Activated CD8-positive, alpha-beta memory T cell treated with anti-CD3 and anti-CD28 coated beads for 1 hour (primary cell): ENCODE measurements around the gene KMO.
A peak's percentile ranks its signal among the peaks of the same experiment; 100 is the strongest.

ENCODE experiments used
- DNase-seq, 2 donors: peaks; one replicate each; pipeline ENCODE4 v3.0.0-alpha.2; 2020; ENCODE audit warnings: low read depth in 1 of 2; ENCODE audit errors: extremely low read depth in 1 of 2

KMO gene

GRCh38 chr1:241622669-241623068, 90.5 kb downstream of the KMO start:
- no peak for DNase-seq

- no peak for DNase-seq
These were observed 92.8 kb downstream of the KMO start for GRCh38 chr1:241624935-241625334.

- no peak for DNase-seq
These were observed 95.5 kb downstream of the KMO start for GRCh38 chr1:241627453-241628259.

- no peak for DNase-seq
These were observed 97.8 kb downstream of the KMO start for GRCh38 chr1:241630005-241630404.

GRCh38 chr1:241630476-241630875, 98.3 kb downstream of the KMO start:
- DNase-seq, result no peak

GRCh38 chr1:241630899-241631298, 98.7 kb downstream of the KMO start:
- DNase-seq, result no peak

GRCh38 chr1:241631674-241632073, 99.5 kb downstream of the KMO start:
- no peak for DNase-seq

- DNase-seq, result no peak
These were observed 100.8 kb downstream of the KMO start for GRCh38 chr1:241632987-241633386.

GRCh38 chr1:241635556-241636152, 103.5 kb downstream of the KMO start:
- no peak for DNase-seq

GRCh38 chr1:241636291-241636690, 104.1 kb downstream of the KMO start:
- DNase-seq, result no peak

- DNase-seq, result no peak
These were observed 104.9 kb downstream of the KMO start for GRCh38 chr1:241637046-241637590.

GRCh38 chr1:241637604-241638003, 105.4 kb downstream of the KMO start:
- DNase-seq, result no peak

- no peak for DNase-seq
These were observed 106.0 kb downstream of the KMO start for GRCh38 chr1:241638099-241638682.

GRCh38 chr1:241638909-241639622, 106.9 kb downstream of the KMO start:
- DNase-seq, result no peak

- peak in 1 of 2 donors; percentile 22 for DNase-seq
These were observed 107.5 kb downstream of the KMO start for GRCh38 chr1:241639623-241640148.

GRCh38 chr1:241640149-241640866, 108.1 kb downstream of the KMO start, which contains the start of the genes CHML and OPN3:
Gene CHML, minus strand, starts transcription at chr1:241640369. Its CDS starts 4,603 bp downstream, at chr1:241635766.
Gene OPN3, minus strand, starts transcription at chr1:241640369. Its CDS starts 115 bp downstream, at chr1:241640254.
- DNase-seq, result peak; percentile 53 to 89

- no peak for DNase-seq
These were observed 108.9 kb downstream of the KMO start for GRCh38 chr1:241640867-241641622.

- no peak for DNase-seq
These were observed 109.8 kb downstream of the KMO start for GRCh38 chr1:241641773-241642592.

GRCh38 chr1:241642593-241642944, 110.4 kb downstream of the KMO start:
- no peak for DNase-seq
